HG03521 (cell line): ENCODE data around the gene GOLIM4.
"Not testable (repeated sequence)": the region's sequence is repeated elsewhere in the genome, so short reads cannot be mapped to it uniquely, and the experiment has no call there.

Source experiments
- ATAC-seq: cut with Tn5 transposase; IDR thresholded peaks from one replicate; pipeline ENCODE4 v1.9.1; 2021; ENCODE audit warnings: mild to moderate bottlenecking, moderate library complexity; ENCODE audit not compliant: unreplicated experiment

GOLIM4 gene

GRCh38 chr3:168049367-168049974 is 46.3 kb downstream of the GOLIM4 start:
- no peak for ATAC-seq

GRCh38 chr3:168048414-168049330 is 47.1 kb downstream of the GOLIM4 start:
- no peak for ATAC-seq

GRCh38 chr3:168047936-168048335 is 47.8 kb downstream of the GOLIM4 start:
- ATAC-seq = no peak

GRCh38 chr3:168047190-168047795 is 48.4 kb downstream of the GOLIM4 start:
- ATAC-seq = peak; percentile 71

GRCh38 chr3:168044049-168044448 is 51.7 kb downstream of the GOLIM4 start:
- no peak for ATAC-seq

GRCh38 chr3:168040607-168041208 is 55.0 kb downstream of the GOLIM4 start:
- peak; percentile 84 for ATAC-seq

GRCh38 chr3:168037020-168037419 is 58.7 kb downstream of the GOLIM4 start:
- ATAC-seq = no peak

GRCh38 chr3:168036619-168037018 is 59.1 kb downstream of the GOLIM4 start:
- no peak for ATAC-seq

- ATAC-seq = no peak
These were observed 61.4 kb downstream of the GOLIM4 start for GRCh38 chr3:168034152-168034928.

- ATAC-seq = no peak
These were observed 65.1 kb downstream of the GOLIM4 start for GRCh38 chr3:168030577-168030976.

- no peak for ATAC-seq
These were observed 66.0 kb downstream of the GOLIM4 start for GRCh38 chr3:168029705-168030104.

GRCh38 chr3:168028086-168028485 is 67.6 kb downstream of the GOLIM4 start:
- no peak for ATAC-seq

GRCh38 chr3:168026764-168027163 is 69.0 kb downstream of the GOLIM4 start:
- no peak for ATAC-seq

GRCh38 chr3:168025076-168025475 is 70.6 kb downstream of the GOLIM4 start:
- ATAC-seq = no peak

- no peak for ATAC-seq
These were observed 71.2 kb downstream of the GOLIM4 start for GRCh38 chr3:168024537-168024941.

- no peak for ATAC-seq
These were observed 73.8 kb downstream of the GOLIM4 start for GRCh38 chr3:168021737-168022450.

- not testable (repeated sequence) for ATAC-seq
These were observed 84.4 kb downstream of the GOLIM4 start for GRCh38 chr3:168011280-168011679.

- ATAC-seq = no peak
These were observed 89.1 kb downstream of the GOLIM4 start for GRCh38 chr3:168006584-168006983.

- no peak for ATAC-seq
These were observed 91.8 kb downstream of the GOLIM4 start for GRCh38 chr3:168003911-168004310.

- no peak for ATAC-seq
These were observed 92.8 kb downstream of the GOLIM4 start for GRCh38 chr3:168002786-168003368.
